Kidney (tissue), 14 donors: ENCODE data around the gene CAPZB. TPM values are rescaled to one million over a fixed set of nuclear protein-coding genes. Genes with fewer than 3 reads are reported as not detected.

Experiments
- DNase-seq, 5 donors: peaks; one replicate each; pipeline ENCODE4 v3.0.0-alpha.2; 2013 to 2020
- FAIRE-seq: peaks from 2 replicates; lab custom pipeline; 2012; peaks lifted over from hg19 to GRCh38; lab: Jason Lieb, UNC
- H3K27ac ChIP-seq, 2 donors: one replicate each; pipeline ENCODE4 v1.7.0; 2013; ENCODE audit warnings: low read depth in 2 of 2, low read length in 2 of 2, inconsistent platforms in 1 of 2
- H3K27me3 ChIP-seq: one replicate; pipeline ENCODE4 v1.7.1; 2013; ENCODE audit warnings: low read length, inconsistent platforms; ENCODE audit not compliant: control insufficient read depth, insufficient read depth
- H3K36me3 ChIP-seq, 3 donors: one replicate each; pipeline versions ENCODE4 v1.7.0 to v1.7.1; 2013; ENCODE audit warnings: low read length in 3 of 3, control low read depth in 1 of 3, inconsistent platforms in 1 of 3; ENCODE audit not compliant: insufficient read depth in 3 of 3, control insufficient read depth in 2 of 3
- H3K4me1 ChIP-seq, 3 donors: one replicate each; pipeline versions ENCODE4 v1.7.0 to v1.7.1; 2013; ENCODE audit warnings: low read length in 3 of 3, inconsistent platforms in 1 of 3, low read depth in 1 of 3; ENCODE audit not compliant: control insufficient read depth in 2 of 3, insufficient read depth in 2 of 3
- H3K4me3 ChIP-seq, 3 donors: one replicate each; pipeline versions ENCODE4 v1.7.0 to v1.8.1; 2013; ENCODE audit warnings: low read length in 3 of 3, control low read depth in 1 of 3, inconsistent platforms in 1 of 3
- H3K9ac ChIP-seq, 3 donors: one replicate each; pipeline versions ENCODE4 v1.7.0 to v1.7.1; 2013; ENCODE audit warnings: low read length in 3 of 3, control low read depth in 1 of 3, inconsistent platforms in 1 of 3
- H3K9me3 ChIP-seq, 3 donors: one replicate each; pipeline versions ENCODE4 v1.7.0 to v1.7.1; 2013; ENCODE audit warnings: low read length in 3 of 3, control low read depth in 1 of 3, inconsistent platforms in 1 of 3; ENCODE audit not compliant: control insufficient read depth in 2 of 3, insufficient read depth in 1 of 3
- CTCF ChIP-seq: IDR thresholded peaks from 3 replicates; pipeline ENCODE4 v1.5.1; 2012; ENCODE audit warnings: mild to moderate bottlenecking, moderate library complexity, borderline replicate concordance; ENCODE audit not compliant: insufficient read depth; ENCODE audit errors: extremely low read depth
- intact Hi-C: fragments of 100-400 bp; cut with DNase I; formaldehyde crosslinking; loops from one replicate; pipeline ENCODE4 v1.11.1; 2022
- polyA plus RNA-seq: library from polyadenylated mRNA; stranded (reverse); fragments of 350-450 nt; fragmentation: Illumina TruSeq; extraction: RNeasy Lipid Tissue Mini Kit (QIAGEN cat#74804); gene quantifications from one replicate; pipeline ENCODE4 v1.2.3, GENCODE V29; 2014; ENCODE audit warnings: low read depth, low replicate concordance; ENCODE audit not compliant: insufficient read depth
- total RNA-seq: library from RNA; stranded (reverse); fragmentation: NEBNext Ultra II Directional; extraction: Animal tissue kit (Norgen Biotek cat#: 25700); gene quantifications from one replicate; pipeline ENCODE4 v1.2.1, GENCODE V29; 2021
- donor health status: control.
- donor health status: control.
- donor health status: control.
- donor health status: control.
- donor health status: control.
- donor health status: DM: yes; HTN: yes; CAD: no.
- donor health status: Normal renal cell carcinoma (clear cell type).

Gene CAPZB
- total and polyA plus RNA-seq, 2 donors from 2014 or later: 253 to 265 TPM

- DNase-seq (no peak), FAIRE-seq (no peak)
- no peak overlapping the region for H3K4me3 ChIP-seq
- intact Hi-C loops: no loop called here
- H3K9ac ChIP-seq: no peak overlapping the region
- H3K9me3 ChIP-seq: peaks cover 0 to 4% (median 0%) of the 10 kb centered on the region in 3 donors
- no peaks in the 10 kb centered on the region for H3K27me3 ChIP-seq
- no peak for TF ChIP-seq CTCF
- no peaks in the 10 kb centered on the region for H3K4me1 ChIP-seq
- no peak overlapping the region for H3K27ac ChIP-seq
- no peaks in the 10 kb centered on the region for H3K36me3 ChIP-seq
Measured at GRCh38 chr1:19533626-19534025, 48.3 kb upstream of the CAPZB start.

- Histone ChIP-seq H3K4me1 (no peaks in the 10 kb centered on the region), H3K9me3 (peaks cover 0 to 4% (median 0%) of the 10 kb centered on the region in 3 donors), H3K27ac (no peak overlapping the region), H3K36me3 (no peaks in the 10 kb centered on the region), H3K9ac (no peak overlapping the region), H3K27me3 (no peaks in the 10 kb centered on the region), H3K4me3 (no peak overlapping the region)
- FAIRE-seq (no peak), DNase-seq (no peak)
- intact Hi-C loops: no loop called here
- no peak for TF ChIP-seq CTCF
Measured at GRCh38 chr1:19532519-19532918, 47.2 kb upstream of the CAPZB start.

- DNase-seq (no peak), FAIRE-seq (no peak)
- no peak for TF ChIP-seq CTCF
- Histone ChIP-seq H3K27me3 (no peaks in the 10 kb centered on the region), H3K9me3 (peaks cover 0 to 4% (median 0%) of the 10 kb centered on the region in 3 donors), H3K36me3 (no peaks in the 10 kb centered on the region), H3K4me1 (no peaks in the 10 kb centered on the region), H3K27ac (no peak overlapping the region), H3K4me3 (no peak overlapping the region), H3K9ac (no peak overlapping the region)
- intact Hi-C loops: no loop called here
Measured at GRCh38 chr1:19529664-19530063, 44.3 kb upstream of the CAPZB start.

GRCh38 chr1:19528438-19528837 lies 43.1 kb upstream of the CAPZB start:
- H3K27ac ChIP-seq: no peak overlapping the region
- H3K27me3 ChIP-seq: no peaks in the 10 kb centered on the region
- FAIRE-seq: no peak
- no peak for DNase-seq
- no peak for TF ChIP-seq CTCF
- intact Hi-C loops: no loop called here
- no peaks in the 10 kb centered on the region for H3K36me3 ChIP-seq
- no peak overlapping the region for H3K9ac ChIP-seq
- no peaks in the 10 kb centered on the region for H3K4me1 ChIP-seq
- no peak overlapping the region for H3K4me3 ChIP-seq
- peaks cover 0 to 4% (median 0%) of the 10 kb centered on the region in 3 donors for H3K9me3 ChIP-seq
